GM12874 (cell line): ENCODE measurements around the gene ADGRB3.

Source experiments
- CTCF ChIP-seq: IDR thresholded peaks from 2 replicates; pipeline ENCODE4 v1.5.1; 2011; ENCODE audit warnings: low read depth, mild to moderate bottlenecking, control low read depth, low read length, moderate library complexity; ENCODE audit not compliant: insufficient read depth

The ADGRB3 gene

GRCh38 chr6:69232008-69232407 is 596.9 kb downstream of the ADGRB3 start:
- TF ChIP-seq CTCF = no peak

GRCh38 chr6:69232496-69232895 is 597.4 kb downstream of the ADGRB3 start:
- TF ChIP-seq CTCF = no peak

DNA sequence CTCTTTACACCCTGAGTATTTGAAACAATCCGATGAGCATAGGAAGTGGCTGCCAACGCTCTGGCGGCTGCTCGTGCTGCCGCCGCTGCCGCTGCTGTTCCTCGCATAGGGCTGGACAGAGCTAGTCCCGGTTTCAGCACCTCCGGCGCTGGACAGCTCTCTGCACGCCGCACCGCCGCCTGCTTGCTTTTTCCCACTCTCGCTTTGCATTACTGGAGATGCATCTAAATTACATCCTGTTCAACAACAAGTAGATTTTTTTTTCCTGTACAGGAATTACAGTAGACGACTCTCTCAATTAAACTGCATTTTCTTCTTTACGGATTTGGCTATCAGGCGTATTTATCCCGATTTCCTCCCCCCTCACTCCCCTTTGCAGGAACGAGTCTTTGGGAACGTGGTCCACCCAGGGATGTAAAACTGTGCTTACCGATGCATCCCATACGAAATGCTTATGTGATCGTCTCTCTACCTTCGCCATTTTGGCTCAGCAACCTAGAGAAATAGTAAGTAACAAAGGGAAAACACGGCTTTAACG is 597.9 kb downstream of the ADGRB3 start:
- no peak for TF ChIP-seq CTCF

- TF ChIP-seq CTCF = no peak
These were observed 603.0 kb downstream of the ADGRB3 start for GRCh38 chr6:69238067-69238466.

DNA sequence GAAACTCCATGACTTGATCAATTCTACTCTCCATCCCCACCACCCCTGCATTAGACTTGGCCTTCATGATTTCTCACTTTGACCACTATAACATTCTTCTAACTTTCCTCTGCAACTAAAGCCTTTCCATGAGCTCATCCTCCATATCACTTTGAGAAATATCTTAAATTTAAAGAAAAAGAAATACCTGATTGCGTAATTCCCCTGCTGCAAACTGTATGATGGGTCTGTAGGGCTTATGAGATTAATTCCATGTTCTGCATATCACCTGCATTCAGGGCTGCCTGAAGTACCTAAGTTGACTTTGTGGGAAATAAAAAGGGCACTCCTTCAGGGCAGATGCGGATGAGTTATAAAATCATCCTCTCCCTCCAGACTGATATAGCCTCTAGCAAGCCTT is 611.9 kb downstream of the ADGRB3 start:
- TF ChIP-seq CTCF = no peak

- no peak for TF ChIP-seq CTCF
These were observed 625.9 kb downstream of the ADGRB3 start for GRCh38 chr6:69261010-69261409.

DNA sequence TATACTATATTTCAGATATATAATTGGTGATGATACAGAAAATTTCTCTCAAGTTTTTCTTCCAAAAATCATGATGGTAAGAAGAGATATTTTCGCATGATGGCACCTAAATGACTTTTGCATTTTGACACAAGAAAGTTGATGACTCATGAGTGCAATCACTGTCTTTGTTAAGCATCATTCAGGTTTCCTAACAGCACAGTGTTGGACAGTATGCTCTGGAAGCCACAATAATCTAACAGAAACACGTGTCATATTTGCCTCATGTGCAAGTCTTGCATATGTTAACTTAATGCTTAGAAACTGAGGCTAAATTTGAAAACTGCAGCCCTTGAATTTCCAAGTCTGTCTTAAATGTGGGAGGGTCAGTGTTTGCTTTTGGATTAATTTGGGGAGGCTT is 628.2 kb downstream of the ADGRB3 start:
- TF ChIP-seq CTCF = no peak

DNA sequence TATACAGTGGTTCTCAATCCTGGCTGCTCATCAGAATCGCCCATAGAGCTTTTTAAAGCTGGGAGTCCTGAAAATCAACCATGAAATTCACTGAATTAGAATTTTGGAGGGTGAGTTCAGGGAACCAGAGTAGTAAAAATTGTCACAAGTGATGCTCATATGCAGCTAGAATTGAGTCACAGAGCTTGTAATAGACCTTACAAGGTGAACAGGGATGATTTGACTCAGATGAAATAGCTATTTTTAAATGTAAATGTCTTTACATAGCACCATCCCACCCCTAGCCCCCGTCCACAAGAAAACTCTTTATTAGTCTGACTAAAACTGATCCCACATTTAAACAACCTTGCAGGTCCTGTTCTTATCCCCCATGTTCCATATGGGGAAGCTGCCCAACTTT is 630.0 kb downstream of the ADGRB3 start:
- TF ChIP-seq CTCF = no peak
